Hematopoietic multipotent progenitor cell treated with erythropoietin and hydrocortisone succinate and interleukin-3 and kit ligand, for 15 days (in vitro differentiated cells): ENCODE results near the gene HRCT1.
"Not testable (repeated sequence)": the region's sequence is repeated elsewhere in the genome, so short reads cannot be mapped to it uniquely, and the experiment has no call there.

ENCODE experiments used
- DNase-seq: peaks from one replicate; pipeline ENCODE4 v3.0.0-alpha.2; 2015; ENCODE audit warnings: low spot score

HRCT1 gene

DNA sequence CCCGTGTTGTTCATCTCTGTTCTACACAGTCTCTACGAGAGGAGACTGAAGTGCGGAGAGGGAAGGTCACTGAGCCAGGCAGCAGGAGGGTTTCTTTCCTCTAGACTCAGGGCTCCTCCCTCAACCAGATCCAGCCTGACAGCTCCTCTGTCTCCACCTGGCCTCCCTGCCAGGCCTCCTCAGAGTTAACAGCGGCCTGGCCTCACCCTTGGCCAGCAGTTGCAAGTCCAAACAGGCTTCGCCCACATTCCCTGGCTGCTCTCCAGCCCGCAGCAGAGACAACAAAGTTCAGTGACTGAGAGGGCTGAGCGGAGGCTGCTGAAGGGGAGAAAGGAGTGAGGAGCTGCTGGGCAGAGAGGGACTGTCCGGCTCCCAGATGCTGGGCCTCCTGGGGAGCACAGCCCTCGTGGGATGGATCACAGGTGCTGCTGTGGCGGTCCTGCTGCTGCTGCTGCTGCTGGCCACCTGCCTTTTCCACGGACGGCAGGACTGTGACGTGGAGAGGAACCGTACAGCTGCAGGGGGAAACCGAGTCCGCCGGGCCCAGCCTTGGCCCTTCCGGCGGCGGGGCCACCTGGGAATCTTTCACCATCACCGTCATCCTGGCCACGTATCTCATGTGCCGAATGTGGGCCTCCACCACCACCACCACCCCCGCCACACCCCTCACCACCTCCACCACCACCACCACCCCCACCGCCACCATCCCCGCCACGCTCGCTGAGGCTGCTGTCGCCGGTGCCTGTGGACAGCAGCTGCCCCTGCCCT lies at the start of gene HRCT1:
Gene HRCT1 (plus strand): TSS at position 291 of the 768 bp plus-strand sequence. CDS start 86 bp downstream, at position 377.
- no peak for DNase-seq

DNA sequence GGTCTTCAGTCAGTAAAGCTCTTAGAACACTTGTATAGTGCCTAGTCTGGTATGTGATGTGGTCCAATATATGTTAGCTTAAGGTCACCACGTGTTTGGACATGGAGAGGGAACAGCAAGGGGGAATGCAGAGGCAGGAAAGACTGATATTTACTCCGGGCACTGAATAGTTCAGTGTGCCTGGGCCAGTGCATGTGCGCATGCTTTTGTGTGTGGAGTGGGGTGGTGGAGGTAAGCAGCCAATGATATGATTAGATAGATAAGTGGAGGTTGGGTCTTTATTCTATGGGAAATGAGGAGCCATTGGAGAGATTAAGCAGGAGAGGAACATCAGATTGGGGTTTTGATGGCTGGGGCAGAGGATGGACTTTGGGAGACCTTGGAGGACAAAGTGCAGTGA lies 49.8 kb upstream of the HRCT1 start:
- DNase-seq: no peak

DNA sequence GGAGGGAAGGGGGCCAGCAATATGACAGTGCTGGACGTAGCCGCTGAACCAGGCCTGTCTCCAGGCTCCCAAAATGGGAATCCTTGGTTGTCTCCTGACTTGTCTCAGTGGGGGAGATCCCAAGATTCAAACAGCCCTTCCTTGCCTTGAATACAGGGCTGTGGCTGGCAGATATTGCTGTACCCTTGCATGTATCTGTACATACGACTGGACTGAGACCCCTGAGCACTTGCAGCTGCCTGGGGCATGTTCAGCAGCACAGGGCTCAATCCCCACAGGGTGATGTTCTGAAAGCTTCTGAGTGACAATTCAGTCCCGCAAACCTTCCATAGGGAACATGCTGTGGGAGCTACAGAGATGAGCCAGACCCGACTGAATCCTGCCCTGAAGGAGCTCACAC lies 49.1 kb upstream of the HRCT1 start:
- no peak for DNase-seq

DNA sequence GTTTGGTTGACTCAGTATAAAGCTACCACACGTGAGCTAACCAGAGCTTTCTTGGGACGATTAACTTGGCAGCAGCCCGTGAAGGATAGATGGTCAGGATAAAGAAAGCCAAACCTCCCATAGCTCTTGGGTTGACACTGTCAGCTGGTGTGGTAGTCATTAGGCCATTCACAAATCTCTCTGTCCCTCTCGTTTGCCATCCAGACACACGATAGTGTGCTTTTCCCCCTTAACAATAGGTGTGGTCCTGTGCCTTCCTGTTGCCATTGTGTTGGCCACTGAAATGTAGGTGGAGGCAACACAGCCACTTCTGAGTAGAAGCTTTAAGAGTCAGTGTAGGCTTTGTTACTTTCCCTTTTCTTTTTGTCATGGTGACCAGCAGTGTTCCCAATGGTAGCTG lies 47.5 kb upstream of the HRCT1 start:
- DNase-seq: no peak

DNA sequence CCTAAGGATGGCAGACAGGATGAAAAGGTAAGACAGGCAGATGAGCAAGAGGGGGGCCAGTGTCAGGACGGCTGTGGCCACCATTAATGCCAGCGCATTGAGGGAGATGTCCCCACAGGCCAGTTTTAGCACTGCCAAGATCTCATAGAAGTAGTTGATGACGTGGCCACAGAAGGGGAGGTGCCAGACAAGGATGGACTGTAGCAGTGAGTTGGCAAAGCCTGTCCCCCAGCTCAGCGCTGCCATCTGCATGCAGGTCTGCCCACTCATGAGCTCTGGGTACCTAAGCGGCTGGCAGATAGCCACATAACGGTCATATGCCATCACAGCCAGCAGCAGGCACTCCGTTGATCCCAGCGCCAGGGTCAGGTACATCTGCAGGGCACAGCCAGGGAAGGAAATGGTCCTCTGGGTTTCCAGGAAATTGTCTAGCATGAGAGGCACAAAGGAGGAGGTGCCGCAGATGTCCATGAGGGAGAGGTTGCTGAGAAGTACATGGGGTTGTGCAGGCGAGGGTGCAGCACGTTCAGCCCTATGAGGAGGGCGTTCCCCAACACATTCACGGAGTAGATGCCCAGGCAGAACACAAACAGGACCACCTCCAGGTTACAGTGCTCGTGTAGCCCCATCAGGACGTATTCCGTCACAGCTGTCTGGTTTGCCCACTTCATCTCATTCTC lies 46.6 kb upstream of the HRCT1 start:
- DNase-seq: peak; percentile 32

DNA sequence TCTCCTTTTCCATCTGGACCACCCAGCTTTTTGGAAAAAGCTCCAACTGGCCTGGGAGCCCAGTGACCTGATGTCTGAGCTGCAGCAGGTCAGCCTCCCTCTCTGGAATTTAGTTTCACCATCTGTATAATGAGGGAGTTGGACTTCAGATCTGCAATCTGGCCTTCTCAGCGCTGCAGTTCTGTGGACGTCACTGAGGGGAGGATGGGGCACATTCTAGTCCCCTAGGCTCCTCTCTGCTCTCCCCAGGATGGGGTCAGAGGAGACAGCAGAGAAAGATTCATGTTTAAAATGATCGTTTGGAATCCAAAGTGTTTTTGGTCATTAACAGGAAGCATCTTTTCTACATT lies 46.0 kb upstream of the HRCT1 start:
- no peak for DNase-seq

DNA sequence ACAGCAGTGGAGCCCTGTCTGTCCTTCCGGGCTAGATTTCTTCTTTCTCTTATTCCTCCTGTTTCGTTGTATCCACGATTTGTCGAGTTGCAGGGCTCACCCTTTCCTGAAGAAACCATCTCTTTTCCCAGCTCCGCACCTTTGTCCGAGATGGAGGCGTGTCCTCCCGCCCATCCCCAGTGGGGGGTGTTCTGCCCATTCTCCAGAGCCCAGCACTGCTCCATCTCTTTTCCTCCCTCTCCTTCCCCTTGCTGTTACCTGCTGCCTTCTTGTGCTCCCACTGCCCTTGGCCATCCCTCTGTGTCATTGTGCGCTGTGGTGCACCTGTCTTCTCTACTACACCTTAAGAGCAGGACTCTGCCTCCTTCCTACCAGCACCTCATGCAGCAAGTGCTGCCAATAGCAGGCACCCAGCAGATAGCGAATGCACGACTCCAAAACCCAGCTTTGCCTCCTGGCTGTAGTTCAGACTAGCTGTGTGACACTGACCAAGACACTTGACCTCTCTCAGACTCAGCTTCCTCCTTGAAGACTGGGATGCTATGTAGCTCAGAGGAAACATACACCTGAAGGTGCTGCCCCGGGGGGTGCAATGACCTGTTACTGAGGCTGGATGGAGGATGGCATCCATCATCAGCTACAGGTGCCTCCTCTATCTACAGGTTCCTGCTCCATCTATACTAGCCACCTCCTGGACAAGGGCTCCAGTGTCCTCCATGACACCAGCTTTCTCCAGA lies 44.7 kb upstream of the HRCT1 start:
- DNase-seq: no peak

DNA sequence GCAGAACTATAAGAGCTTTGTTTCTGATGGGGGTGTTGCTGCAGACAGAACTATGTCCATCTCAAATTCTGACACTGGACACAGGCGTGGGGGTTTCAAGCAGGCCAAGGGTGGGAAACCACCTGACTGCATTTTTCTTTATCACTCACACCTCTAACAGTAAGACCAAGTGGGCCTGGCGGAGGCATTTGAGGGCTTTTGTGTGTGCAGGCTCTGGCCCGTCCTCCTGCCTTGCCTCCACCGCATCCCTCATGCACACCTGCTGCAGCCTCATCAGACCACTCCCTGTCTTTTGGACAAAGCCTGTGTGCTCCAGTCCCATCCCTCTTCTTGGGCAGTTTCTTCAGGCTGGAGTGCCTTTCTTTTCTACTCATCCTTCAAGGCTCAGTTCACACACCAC lies 43.7 kb upstream of the HRCT1 start:
- DNase-seq: no peak

DNA sequence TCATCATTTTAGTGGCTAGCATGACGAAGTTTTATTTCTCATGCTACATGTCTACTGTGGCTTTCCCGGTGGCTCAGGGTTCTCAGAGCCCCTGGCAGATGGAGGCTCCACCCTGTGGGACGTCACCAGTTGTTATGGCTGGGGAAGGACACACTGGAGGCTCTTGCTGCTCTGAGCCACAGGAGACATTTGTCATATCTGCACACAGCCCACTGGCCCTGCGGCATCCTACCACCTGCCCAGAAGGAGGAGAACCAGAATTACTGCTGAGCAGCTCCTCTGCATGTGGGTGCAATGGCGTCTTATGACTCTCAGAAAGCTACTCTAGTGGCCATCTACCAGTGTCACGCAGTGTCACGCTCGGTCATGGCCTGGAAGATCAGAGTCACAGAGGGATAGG lies 42.4 kb upstream of the HRCT1 start:
- no peak for DNase-seq

DNA sequence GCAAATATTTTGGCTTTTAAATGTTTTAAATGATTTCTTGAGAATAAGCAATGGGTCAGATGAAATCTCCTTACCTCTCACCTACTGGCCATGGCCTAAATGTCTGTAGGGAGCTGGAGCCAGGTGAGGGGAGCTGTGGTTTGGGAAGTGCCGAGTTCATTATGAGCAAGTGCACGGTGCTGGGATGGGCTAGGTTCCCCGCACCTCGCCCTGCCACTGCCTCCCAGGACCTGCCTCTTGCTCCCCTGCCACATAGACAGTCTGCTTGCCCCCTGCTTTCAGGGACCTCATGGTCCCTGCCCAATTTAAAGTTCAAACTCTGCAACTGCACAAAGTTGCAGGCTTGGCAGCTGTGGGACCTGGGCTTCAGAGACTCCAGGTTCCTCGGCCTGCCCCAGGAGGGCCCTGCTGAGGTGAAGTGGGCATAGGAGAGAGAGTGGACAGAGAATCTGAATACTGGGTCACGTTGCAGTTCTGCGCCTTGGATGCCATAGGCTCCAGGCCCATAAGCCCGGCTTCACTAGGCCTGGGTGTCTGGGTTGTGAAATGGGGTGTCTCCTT lies 41.2 kb upstream of the HRCT1 start:
- no peak for DNase-seq

DNA sequence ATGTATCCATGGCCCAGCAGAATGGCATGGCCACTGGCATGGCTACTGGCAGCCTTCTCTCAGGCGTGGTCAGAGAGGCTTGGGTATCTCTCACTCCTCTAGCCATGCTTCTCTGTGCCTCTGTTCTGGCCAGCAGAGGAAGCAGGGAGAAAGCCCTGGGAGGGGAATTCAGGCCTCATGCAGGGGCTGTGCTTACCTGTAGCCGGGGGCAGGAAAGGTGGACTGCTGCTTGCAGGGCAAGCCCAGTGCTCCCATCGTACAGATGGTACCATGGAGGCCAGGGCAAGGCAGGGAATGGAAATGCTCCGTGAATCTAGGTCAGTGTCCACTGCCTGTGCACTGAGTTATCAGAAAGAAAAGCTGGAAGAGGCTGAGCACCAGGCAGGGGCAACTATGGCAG lies 38.5 kb upstream of the HRCT1 start:
- DNase-seq: no peak

DNA sequence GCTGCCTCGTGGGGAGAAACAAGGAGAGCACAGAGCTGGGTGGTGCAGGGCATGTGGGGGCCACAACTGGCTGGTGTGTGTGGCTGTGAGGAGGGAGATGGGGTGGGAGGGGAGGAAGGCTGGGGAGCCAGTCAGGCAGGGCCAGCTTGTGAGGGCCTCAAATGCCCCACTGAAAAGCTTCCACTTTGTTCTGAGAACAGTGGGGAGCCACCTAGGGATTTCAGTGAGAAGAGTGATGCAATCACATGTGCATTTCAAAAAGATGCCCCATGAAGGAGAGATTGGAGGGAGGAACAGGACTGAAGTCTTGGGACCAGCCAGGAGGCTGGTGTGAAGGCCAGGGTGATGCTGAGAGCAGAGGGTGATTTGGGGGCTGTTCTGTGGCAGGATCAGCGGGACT lies 37.1 kb upstream of the HRCT1 start:
- no peak for DNase-seq

DNA sequence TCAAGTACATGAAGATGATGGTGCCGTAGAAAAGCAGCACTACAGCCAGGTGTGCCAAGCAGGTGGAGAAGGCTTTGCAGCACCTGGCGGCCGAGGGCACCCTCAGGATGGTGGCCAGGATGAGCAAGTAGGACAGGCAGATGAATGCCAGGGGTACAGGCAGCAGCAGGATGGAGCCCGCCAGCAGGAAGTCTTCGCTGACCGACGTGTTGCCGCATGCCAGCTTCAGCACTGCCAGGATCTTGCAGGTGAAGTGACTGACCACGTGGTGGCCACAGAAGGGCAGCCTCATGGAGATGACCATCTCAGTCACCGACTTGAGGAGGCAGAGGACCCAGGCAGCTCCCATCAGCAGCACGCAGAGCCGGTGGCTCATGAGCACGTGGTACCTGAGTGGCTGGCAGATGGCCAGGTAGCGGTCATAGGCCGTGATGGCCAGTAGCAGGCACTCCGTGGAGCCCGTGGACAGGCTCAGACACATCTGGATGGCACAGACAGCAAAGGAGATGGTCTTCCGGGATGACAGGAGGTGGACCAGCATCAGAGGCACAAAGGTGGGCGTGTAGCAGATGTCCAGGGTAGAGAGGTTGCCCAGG lies 36.3 kb upstream of the HRCT1 start:
- DNase-seq: no peak

DNA sequence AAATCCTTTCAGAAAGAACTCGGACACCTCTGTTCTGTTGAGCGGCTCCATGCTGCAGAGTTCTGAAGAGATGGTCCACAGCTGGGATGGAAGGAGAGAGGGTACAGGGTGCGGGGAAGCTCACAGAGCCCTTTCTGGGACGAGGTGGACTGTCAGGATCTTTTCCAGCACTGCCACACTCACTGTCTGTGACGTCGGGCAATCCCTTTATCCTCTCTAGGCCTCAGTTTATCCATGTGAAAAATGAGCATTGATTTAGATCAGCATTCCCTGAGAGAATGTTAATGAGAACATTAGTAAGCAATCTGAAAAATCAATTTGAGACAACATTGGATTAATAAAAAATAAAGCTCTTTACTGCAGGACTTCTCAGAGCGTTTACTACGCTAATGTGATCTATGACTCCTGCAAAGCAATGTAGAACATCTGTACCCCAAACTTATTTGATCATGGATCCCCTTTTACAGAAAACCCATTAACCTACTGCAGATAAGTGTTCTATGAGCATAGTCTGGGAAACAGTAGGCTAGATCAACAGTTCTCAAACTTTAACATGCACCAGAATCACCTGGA lies 35.6 kb upstream of the HRCT1 start, which contains the start of gene OR13J1:
Gene OR13J1 (minus strand): TSS at position 51 of the 573 bp plus-strand sequence. CDS start 0 bp downstream, at position 51.
- no peak for DNase-seq

DNA sequence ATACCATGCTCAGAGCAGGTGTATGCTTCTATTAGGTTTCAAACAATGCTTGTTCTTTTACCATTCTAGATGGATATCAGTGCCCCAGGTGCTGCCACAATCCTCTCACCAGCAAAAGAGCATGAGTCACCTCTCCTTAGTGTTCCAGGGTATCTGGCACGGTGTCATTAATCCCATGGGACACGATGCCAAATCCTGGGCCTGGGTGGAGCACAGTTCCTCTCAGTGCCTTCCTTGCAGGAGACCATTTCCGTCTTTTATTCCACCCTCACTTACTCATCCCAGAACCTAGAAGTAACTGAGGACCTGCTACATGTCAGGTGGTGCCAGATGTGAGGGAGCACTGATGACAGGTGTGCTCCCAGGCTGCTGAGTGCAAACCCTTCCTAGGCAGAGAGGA lies 34.5 kb upstream of the HRCT1 start:
- DNase-seq: no peak

DNA sequence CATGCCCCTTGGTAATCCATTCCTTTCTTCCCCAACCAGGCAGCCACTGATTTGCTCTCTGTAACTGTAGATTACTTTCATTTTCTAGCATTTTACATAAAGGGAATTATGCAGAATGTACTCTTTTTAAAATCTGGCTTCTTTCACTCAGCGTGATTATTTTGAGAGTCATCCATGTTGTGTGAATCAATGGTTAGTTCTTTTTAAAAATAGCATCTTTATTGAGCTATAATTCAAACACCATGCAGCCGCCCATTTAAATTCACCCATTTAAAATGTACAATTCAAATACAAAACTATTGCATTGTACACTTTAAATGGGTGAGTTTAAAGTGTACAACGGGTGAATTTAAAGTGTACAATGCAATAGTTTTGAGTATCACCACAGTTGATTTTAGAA lies 33.5 kb upstream of the HRCT1 start:
- DNase-seq: no peak

DNA sequence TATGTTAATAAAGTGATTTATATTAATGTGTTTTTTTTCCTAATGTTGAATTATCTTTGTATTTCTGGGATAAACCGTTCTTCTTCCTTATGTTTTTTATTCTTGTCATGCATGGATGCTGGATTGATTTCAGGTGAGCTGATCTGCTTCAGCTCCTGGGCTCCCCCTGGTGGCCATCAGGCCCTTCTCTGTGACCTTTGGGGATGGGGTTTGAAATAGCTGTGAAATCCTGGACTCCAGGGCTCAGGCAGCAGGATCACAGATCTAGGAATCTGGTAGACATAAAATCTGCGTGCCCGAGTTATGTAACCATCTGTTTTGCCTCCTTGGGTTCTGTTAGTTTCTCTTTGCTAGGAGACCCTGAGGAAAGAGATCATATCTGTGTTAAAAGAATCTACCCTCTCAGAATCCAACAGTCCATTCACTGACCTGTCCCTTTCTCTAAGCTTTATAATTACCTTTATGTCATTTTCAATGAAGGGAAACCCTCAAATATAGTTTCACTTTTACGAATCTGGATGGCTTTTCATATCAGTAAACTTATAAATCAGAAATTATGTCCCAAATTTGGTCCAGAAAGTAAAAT lies 23.6 kb upstream of the HRCT1 start:
- peak; percentile 78 for DNase-seq

DNA sequence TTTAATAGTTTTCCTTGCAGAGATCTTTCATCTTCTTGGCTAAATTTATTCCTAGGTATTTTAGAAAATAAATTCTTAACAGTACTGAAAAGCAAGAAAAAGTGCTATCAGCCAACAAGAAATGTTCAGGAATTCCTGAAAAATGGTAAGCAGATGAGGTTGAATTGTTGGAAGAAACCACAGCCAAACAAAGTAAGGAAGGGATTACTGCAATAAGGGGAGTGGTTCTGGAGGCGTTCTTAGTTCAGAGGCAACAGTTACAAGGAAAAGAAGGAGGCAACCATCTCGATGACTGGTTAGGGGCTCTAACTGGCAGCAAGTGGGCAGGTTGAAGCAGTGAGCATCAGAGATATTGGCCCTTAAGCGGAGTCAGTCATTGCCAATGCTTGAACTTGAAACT lies 23.0 kb upstream of the HRCT1 start:
- no peak for DNase-seq

DNA sequence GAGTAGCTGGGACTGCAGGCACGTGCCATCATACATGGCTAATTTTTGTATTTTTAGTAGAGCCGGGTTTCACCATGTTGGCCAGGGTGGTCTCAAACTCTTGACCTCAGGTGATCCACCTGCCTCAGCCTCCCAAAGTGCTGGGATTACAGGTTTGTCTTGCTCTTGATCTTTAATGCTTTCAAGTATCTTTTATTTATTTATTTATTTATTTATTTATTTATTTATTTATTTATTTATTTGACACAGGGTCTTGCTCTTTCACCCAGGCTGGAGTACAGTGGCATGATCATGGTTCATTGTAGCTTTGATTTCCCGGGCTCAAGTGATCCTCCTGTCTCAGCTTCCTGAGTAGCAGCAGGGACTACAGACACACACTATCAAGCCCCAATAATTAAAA lies 21.1 kb upstream of the HRCT1 start:
- DNase-seq: not testable (repeated sequence)

DNA sequence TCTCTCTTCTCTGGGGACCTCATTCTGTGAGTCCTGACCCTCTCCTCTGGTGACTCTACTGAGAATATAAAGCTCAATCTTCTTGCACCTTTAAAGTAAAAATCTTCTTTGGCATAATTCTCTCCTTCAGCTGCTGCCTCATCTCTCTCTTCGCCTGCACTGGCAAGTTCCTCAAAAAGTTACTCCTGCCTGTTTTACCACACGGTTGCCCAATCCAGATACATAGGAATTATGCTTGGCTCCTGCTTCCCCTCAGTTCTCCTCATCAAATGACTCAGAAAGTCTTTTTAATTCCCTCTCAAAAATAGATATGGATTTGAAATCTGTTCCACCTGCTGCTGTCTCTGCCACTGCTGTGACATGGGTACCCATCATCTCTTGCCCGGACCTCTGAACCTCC lies 14.4 kb upstream of the HRCT1 start:
- no peak for DNase-seq

DNA sequence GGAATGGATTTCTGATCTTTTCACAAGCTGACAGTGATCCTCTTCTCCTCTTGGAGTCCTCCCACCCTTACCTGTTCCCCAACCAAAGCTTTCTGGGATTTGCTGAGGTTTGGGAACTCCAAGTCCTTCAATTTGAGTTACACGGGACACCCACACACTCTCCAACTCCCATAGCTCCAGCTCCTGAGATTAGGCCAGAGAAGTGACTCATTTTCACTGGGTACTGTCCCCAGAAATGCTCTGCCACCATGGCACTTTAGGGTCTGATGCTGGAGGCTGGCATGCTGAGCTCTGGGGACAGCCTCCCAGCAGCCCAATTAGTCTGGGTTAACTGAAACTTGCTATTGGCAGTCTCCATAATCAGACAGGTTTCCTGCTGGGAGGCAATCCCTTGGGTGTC lies 14.0 kb upstream of the HRCT1 start:
- DNase-seq: no peak

DNA sequence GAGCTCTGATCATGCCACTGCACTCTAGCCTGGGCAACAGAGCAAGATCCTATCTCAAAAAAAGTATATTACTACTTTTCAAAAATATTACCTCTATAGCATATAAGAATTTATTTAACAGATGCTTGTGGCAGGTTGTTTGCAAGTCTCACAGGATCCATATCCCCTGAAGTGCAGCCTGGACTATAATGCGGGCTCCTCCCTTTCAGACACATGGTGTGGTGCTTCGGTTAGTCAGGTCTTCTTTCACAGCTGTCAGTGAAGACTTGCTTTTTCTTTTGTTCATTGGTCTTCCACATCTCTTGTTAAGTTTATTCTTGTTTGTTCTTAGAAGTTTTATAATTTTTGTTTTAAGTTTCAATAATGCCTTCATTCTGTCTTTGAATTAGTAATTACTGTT lies 9.4 kb upstream of the HRCT1 start:
- no peak for DNase-seq
